GM18870 (cell line): ENCODE data around the gene MYO10.
A peak's percentile ranks its signal among the peaks of the same experiment; 100 is the strongest.
"Not testable (repeated sequence)": the region's sequence is repeated elsewhere in the genome, so short reads cannot be mapped to it uniquely, and the experiment has no call there.

Experiments used
- ATAC-seq: cut with Tn5 transposase; IDR thresholded peaks from one replicate; pipeline ENCODE4 v1.9.1; 2021; ENCODE audit warnings: moderate library complexity; ENCODE audit not compliant: unreplicated experiment

MYO10 gene

GRCh38 chr5:16722097-16722495 lies 214.0 kb downstream of the MYO10 start:
- no peak for ATAC-seq

DNA sequence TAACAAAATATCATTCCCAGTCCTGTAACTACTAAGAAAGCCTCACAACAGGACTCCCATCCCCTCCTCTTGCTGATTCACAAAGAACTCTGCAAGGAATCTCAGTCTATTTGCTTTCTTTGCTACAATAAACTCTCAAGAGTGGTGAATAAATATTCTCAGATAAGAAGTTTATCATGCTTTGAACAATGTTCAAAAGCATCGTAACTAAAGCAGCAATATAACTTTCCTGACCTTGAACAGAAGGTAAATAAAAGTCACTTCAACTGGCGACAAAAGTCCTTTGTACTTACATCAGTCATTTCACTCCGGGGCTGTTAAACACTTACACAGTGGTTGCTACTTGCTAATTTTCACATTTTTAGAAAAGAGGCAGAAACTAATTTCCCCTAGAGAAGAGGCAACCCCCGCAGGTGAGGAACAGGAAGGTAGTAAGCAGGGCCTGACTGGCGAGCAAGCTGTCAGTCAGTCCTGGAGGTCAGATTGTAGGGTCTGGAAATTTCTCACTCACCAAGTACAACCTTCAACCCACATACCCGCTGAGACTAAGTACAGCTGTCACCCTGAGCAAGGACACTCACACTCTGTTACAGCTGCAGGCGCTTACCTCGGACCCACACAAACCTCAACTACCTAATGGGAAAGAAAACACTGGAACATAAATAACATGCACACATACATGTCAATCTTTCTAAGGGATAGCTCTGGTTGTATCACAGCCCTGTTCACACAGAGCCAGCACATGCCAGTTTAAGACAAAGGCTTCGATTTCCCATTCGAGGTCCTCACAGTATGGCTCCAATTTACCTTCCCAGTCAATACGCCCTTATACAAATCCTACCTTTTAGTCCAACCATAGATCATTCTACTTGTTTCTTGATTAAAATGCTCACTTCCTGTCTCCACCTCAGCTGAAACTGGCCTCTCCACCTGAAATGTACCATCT lies 214.7 kb downstream of the MYO10 start:
- no peak for ATAC-seq

DNA sequence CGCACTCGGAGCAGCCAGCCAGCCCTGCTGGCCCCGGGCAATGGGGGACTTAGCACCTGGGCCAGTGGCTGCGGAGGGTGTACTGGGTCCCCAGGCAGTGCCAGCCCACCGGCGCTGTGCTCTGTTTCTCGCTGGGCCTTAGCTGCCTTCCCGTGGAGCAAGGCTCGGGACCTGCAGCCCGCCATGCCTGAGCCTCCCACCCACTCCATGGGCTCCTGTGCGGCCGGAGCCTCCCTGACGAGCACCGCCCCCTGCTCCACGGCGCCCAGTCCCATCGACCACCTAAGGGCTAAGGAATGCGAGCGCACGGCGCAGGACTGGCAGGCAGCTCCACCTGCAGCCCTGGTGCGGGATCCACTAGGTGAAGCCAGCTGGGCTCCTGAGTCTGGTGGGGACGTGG lies 218.1 kb downstream of the MYO10 start:
- not testable (repeated sequence) for ATAC-seq

GRCh38 chr5:16713386-16713928 lies 222.6 kb downstream of the MYO10 start:
- ATAC-seq = no peak

DNA sequence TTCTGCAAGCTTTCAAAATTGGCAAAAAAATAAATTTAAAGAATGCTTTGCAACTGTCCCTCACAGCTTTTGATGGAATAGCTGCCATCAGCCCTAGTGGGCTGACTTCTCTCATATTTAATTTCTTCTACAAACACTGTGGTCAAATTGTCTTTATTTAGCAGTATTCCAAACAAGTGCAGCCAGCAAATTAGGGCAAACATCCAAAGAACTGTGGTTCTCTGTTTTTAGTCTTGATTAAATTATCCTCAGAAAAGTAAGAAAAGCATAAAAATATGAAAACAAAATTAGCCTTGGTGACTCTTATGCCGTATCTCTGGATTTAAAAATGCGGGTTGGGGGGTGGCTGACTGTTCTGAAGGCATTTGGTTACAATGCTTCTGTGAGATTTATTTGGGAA lies 223.5 kb downstream of the MYO10 start:
- ATAC-seq = no peak

DNA sequence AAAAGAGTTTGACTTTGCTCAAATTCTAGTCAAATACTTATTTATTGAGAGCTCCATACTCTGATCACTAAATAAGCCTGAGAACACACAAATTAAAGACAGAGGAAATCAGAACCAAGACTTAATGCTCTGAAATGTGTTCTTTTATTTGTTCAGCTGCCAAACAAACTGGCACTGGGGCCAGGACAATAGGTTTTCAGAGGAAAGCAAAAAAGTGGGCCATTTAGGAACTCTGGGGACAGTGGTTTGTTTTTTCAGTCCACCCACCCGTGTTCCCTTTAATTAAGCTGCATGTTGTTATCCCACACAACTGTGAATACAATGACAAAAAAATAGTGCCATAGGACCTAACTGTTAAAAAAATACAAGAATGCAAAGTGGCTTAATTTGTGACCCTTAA lies 223.9 kb downstream of the MYO10 start:
- ATAC-seq = no peak

- ATAC-seq = no peak
These were observed 226.2 kb downstream of the MYO10 start for GRCh38 chr5:16709691-16710433.

DNA sequence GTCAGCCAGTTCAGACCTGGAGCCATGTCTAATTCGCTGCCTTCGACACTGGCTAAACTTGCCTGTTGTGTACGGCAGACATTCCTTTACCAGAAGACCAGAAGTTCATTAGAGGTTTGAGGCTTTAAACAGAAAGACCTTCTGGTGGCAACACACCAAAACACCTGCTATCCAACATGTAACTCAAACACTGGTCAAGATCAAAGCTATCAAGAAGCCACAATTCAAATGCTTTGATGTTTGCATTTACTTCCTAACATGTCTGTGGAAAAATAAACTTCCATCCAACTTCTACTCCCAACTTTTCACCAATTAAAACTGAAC lies 228.3 kb downstream of the MYO10 start:
- no peak for ATAC-seq

- ATAC-seq = no peak
These were observed 228.8 kb downstream of the MYO10 start for GRCh38 chr5:16707168-16707868.

GRCh38 chr5:16704945-16705344 lies 231.1 kb downstream of the MYO10 start:
- ATAC-seq = no peak

DNA sequence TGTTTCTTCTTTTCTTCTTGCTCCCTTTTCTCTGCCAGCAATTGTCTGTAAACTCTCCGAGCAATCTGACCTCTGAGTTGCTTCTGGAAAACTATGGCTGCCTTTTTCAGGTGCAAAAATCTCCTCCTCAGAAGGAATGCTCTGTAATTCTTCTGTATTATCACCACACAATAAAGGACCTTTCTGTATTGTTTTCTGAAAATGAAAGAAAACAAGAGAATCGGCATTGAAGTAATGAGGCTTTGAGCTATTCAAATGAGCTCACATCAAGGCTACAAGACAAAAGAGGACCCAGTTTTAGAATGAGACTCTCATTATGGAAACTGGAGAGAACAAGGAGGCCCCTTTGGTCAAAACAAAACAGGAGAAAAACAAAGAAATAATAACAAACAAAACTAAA lies 233.1 kb downstream of the MYO10 start:
- ATAC-seq = no peak

GRCh38 chr5:16701134-16702099 lies 234.7 kb downstream of the MYO10 start:
- ATAC-seq = no peak

DNA sequence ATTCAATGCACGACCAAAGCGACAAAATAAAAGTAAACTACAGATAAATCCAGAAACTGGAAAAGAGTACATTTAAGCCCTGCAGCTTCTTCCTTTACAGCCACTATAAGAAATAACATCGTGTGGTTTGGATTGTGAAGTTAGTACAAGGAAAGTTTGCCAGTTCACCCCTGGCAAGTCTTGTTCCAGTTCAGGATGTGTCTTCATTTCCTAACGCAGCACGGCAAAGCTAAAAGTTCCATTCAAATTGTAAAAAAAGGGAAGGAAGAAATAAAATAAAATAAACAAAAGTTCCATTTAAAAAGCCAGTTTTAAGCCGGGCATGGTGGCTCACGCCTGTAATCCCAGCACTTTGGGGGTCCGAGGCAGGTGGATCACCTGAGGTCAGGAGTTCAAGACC lies 236.0 kb downstream of the MYO10 start:
- ATAC-seq = no peak

DNA sequence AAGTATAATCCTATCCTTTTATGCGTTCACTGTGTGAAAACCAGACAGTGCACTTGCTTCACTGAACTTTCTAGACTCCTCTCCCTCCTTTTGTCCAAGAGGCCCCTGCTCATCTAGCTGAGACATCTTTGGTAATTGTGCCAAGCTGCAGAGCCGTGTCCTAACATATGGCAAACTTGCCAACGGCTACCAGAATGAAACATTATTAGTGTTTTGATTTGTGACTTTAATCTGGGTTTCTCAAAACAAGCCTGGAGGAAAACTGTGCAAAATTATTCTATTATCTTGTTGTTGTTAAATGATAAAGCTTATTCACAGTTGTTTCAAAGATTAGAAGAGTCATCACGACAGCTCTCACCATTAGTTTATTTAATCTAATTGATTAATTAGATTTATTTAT lies 240.3 kb downstream of the MYO10 start:
- ATAC-seq = no peak

DNA sequence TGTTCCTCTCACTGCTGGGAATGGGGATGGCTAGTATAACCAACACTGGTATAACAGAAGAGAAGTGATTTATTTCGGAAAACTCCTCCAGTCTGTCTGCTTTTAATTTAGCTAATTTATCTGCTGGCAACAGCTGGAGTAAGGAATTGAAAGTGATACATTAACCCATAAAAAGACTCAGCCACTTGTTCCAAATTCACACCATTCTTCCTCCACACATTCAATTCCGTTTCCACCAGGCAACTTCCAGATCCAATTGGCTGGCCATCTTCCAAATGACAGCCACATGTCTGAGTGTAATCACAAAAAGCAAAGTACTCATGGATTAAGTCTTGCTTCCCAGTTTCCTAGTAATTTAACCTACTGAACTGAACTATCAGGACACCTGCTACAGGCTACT lies 242.2 kb downstream of the MYO10 start:
- no peak for ATAC-seq

- no peak for ATAC-seq
These were observed 244.4 kb downstream of the MYO10 start for GRCh38 chr5:16691731-16692130.

- ATAC-seq = peak; percentile 77
These were observed 245.7 kb downstream of the MYO10 start for GRCh38 chr5:16690243-16690852.

- no peak for ATAC-seq
These were observed 248.2 kb downstream of the MYO10 start for GRCh38 chr5:16687898-16688297.

DNA sequence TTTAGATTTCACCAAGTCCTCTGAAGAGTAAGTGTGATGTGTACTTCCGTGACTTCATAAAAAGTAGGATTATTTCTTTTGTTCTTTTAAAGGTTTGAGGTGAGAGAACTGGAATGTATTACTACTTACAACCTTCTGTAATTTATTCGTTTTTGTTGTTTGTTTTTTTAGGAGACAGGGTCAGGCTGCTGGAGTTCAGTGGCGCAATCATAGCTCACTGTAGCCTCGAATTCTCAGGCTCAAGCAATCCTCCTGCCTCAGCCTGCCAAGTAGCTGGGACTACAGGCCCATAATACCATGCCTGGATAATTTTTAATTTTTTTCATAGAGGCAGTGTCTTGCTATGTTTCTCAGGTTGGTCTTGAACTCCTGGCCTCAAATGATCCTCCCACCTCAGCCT lies 251.0 kb downstream of the MYO10 start:
- no peak for ATAC-seq

DNA sequence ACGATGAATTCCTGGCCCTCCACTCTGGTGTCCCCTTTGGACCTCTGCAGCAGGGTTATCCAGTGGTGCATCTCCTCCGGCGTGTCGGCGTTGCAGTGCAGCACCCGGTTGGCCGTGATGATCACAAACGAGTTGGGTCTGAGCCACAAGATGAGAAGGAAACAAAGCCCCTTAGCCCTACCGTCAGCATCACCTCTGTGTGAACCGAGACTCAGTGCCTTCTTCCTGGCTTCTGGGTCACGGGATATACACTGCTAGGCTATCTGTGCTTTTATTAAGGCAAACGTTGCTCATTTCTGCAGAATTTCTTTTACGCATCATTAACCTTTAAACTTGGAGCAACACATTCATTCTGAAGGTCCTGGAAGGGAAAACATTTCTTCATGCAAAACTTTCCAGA lies 254.2 kb downstream of the MYO10 start:
- no peak for ATAC-seq
